CD14-positive monocyte (primary cell): ENCODE measurements around the gene DENND4B. TPM values are rescaled to one million over a fixed set of nuclear protein-coding genes. Genes with fewer than 3 reads are reported as not detected.

ENCODE experiments used
- DNase-seq, 3 donors: peaks; one replicate each; pipeline ENCODE4 v3.0.0-alpha.2; 2011 to 2022
- H2AFZ ChIP-seq: 2 replicates; pipeline ENCODE4 v1.6.0; 2012; ENCODE audit warnings: mild to moderate bottlenecking, low read depth, low read length, inconsistent platforms; ENCODE audit not compliant: insufficient read depth, poor library complexity, severe bottlenecking
- H3K27ac ChIP-seq, 2 donors: 1 replicate in 1 of 2; 2 replicates in 1 of 2; pipeline ENCODE4 v1.5.1; 2012 to 2013; ENCODE audit warnings: low read length in 2 of 2, control low read depth in 1 of 2, inconsistent platforms in 1 of 2, low read depth in 1 of 2, mild to moderate bottlenecking in 1 of 2
- H3K27me3 ChIP-seq, 2 donors: one replicate each; pipeline versions ENCODE4 v1.6.0 to v1.6.1; 2011 to 2013; ENCODE audit warnings: low read length in 2 of 2; ENCODE audit not compliant: control insufficient read depth in 2 of 2, insufficient read depth in 2 of 2
- H3K36me3 ChIP-seq, 2 donors: replicated peaks in 1 of 2; 1 replicate in 1 of 2; 2 replicates in 1 of 2; pipeline versions ENCODE4 v1.5.1 to v1.6.1; 2012 to 2013; ENCODE audit warnings: low read length in 2 of 2, control low read depth in 1 of 2, inconsistent platforms in 1 of 2, mild to moderate bottlenecking in 1 of 2; ENCODE audit not compliant: insufficient read depth in 2 of 2, control insufficient read depth in 1 of 2
- H3K4me1 ChIP-seq, 2 donors: 1 replicate in 1 of 2; 2 replicates in 1 of 2; pipeline versions ENCODE4 v1.5.1 to v1.6.1; 2012 to 2013; ENCODE audit warnings: low read length in 2 of 2, control low read depth in 1 of 2, inconsistent platforms in 1 of 2, mild to moderate bottlenecking in 1 of 2, moderate library complexity in 1 of 2; ENCODE audit not compliant: insufficient read depth in 2 of 2, control insufficient read depth in 1 of 2
- H3K4me2 ChIP-seq: replicated peaks from 2 replicates; pipeline ENCODE3; 2012; ENCODE audit warnings: low read length, moderate library complexity, mild to moderate bottlenecking; ENCODE audit not compliant: poor library complexity, severe bottlenecking; ENCODE audit errors: extremely low read depth
- H3K4me3 ChIP-seq, 3 experiments: fragments of 200-600 bp in 1 of 3; sonication (generic) in 1 of 3; replicated peaks in 1 of 3; 1 replicate in 2 of 3; 2 replicates in 1 of 3; pipeline ENCODE4 v1.5.1; 2011 to 2013; ENCODE audit warnings: low read length in 3 of 3, mild to moderate bottlenecking in 3 of 3, control low read depth in 2 of 3, low read depth in 2 of 3, inconsistent platforms in 1 of 3, moderate library complexity in 1 of 3
- H3K79me2 ChIP-seq: 2 replicates; pipeline ENCODE4 v1.6.0; 2012; ENCODE audit warnings: mild to moderate bottlenecking, control low read depth, inconsistent platforms, low read length, moderate library complexity; ENCODE audit not compliant: insufficient read depth
- H3K9ac ChIP-seq: 2 replicates; pipeline ENCODE4 v1.6.0; 2017; ENCODE audit warnings: low read length, mild to moderate bottlenecking; ENCODE audit not compliant: insufficient read depth, poor library complexity, severe bottlenecking
- H3K9me3 ChIP-seq, 2 donors: replicated peaks in 1 of 2; 1 replicate in 1 of 2; 2 replicates in 1 of 2; pipeline versions ENCODE4 v1.5.1 to v1.6.1; 2012 to 2013; ENCODE audit warnings: low read length in 2 of 2, control low read depth in 1 of 2; ENCODE audit not compliant: control insufficient read depth in 1 of 2, insufficient read depth in 1 of 2
- H4K20me1 ChIP-seq: 2 replicates; pipeline ENCODE4 v1.6.0; 2012; ENCODE audit warnings: mild to moderate bottlenecking, low read length, control low read depth, moderate library complexity; ENCODE audit not compliant: insufficient read depth
- H3K27ac Mint-ChIP-seq, 7 donors: one replicate each; pipeline ENCODE4 v1.8.0; 2020; ENCODE audit warnings: mild to moderate bottlenecking in 7 of 7, mixed read lengths in 7 of 7, moderate library complexity in 6 of 7, inconsistent platforms in 2 of 7
- H3K27me3 Mint-ChIP-seq, 3 donors: one replicate each; pipeline ENCODE4 v1.8.0; 2021 to 2022; ENCODE audit warnings: low read depth in 3 of 3, mild to moderate bottlenecking in 3 of 3, mixed read lengths in 3 of 3, moderate library complexity in 3 of 3, inconsistent platforms in 1 of 3
- H3K36me3 Mint-ChIP-seq, 2 donors: one replicate each; pipeline ENCODE4 v1.8.0; 2020; ENCODE audit warnings: mixed read lengths in 2 of 2, inconsistent platforms in 1 of 2, mild to moderate bottlenecking in 1 of 2
- H3K4me1 Mint-ChIP-seq: one replicate; pipeline ENCODE4 v1.8.0; 2020; ENCODE audit warnings: mild to moderate bottlenecking, mixed read lengths
- H3K4me3 Mint-ChIP-seq, 2 donors: one replicate each; pipeline ENCODE4 v1.8.0; 2020; ENCODE audit warnings: mild to moderate bottlenecking in 2 of 2, mixed read lengths in 2 of 2, moderate library complexity in 1 of 2
- H3K9me3 Mint-ChIP-seq, 7 donors: one replicate each; pipeline ENCODE4 v1.8.0; 2020 to 2022; ENCODE audit warnings: mixed read lengths in 7 of 7, mild to moderate bottlenecking in 6 of 7, moderate library complexity in 6 of 7, inconsistent platforms in 2 of 7
- CTCF ChIP-seq: fragments of 200-600 bp; IDR thresholded peaks from one replicate; pipeline ENCODE4 v1.8.0; 2022; ENCODE audit warnings: antibody characterized with exemption, mild to moderate bottlenecking
- WGBS: methylation state at CpG from one replicate; pipeline ENCODE4 v1.1.5; 2013; ENCODE audit warnings: missing lambda C conversion rate; ENCODE audit not compliant: insufficient coverage; 5-methylcytosine and 5-hydroxymethylcytosine counted together
- intact Hi-C, 2 donors: fragments of 100-400 bp; cut with micrococcal nuclease; formaldehyde crosslinking; loops; one replicate each; pipeline versions ENCODE4 v1.15.0 to v1.15.1; 2023
- polyA plus RNA-seq, 3 donors: library from polyadenylated mRNA; depleted of rRNA in 1 of 3; unstranded in 2 of 3; stranded (reverse) in 1 of 3; fragments of 300-500 nt in 2 of 3; fragments of >200 nt in 1 of 3; fragmentation: Illumina TruSeq in 2 of 3; gene quantifications; 1 replicate in 2 of 3; 2 replicates in 1 of 3; pipeline ENCODE4 v1.2.3, GENCODE V29; 2012 to 2021

DENND4B gene
- polyA plus RNA-seq, 3 donors: 7.8 to 324 (median 10.9) TPM

DNA sequence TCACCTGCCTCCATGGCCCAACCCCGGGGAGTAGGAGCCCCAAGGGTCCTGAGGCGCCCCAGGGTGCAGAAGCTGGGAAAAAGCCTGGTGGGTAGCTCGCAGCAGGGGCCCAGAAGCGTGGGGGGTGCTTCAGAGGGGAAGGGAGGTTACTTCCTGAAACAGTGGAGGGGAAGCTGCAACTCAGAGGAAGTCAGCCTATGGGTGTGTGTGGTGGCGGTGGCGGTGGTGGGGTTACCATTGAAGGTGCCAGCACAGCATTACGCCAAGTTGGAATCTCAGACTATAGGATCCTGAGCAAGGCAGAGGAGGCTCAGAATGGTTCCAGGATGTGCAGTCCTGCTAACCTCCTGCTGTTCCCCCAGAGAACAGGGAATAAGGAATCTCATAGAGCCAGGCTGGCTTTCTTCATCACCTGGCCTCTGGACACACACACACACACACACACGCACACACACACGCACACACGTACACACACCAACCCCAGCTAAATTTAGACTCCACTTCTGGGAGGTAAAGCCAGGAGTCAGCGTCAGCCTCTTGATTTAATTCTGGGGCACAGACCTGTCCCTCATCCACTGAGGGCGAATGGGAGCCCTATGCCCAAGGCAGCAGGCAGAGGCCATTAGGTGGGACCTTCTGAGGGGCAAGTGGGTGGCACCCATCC lies 1.3 kb downstream of the DENND4B start:
- Histone ChIP-seq H3K9ac (peak overlapping the region; percentile 94), H3K4me2 (peak overlapping the region; percentile 83), H3K36me3 (peaks cover 59 to 61% of the 10 kb centered on the region in 2 donors), H3K9me3 (no peaks in the 10 kb centered on the region), H4K20me1 (peaks cover 24% of the 10 kb centered on the region), H3K27ac (peak overlapping the region; percentile 100), H3K79me2 (peaks cover 61% of the 10 kb centered on the region), H3K27me3 (no peaks in the 10 kb centered on the region), H2AFZ (no peak overlapping the region), H3K4me1 (peaks cover 54 to 66% of the 10 kb centered on the region in 2 donors), H3K4me3 (peak overlapping the region; percentile 70 to 83 (median 83))
- Mint-ChIP-seq H3K4me3 (peak overlapping the region; percentile 83 to 93), H3K9me3 (no peaks in the 10 kb centered on the region), H3K4me1 (peaks cover 59% of the 10 kb centered on the region), H3K27me3 (no peaks in the 10 kb centered on the region), H3K27ac (peak overlapping the region; percentile 98 to 100 (median 100)), H3K36me3 (peaks cover 56 to 62% of the 10 kb centered on the region in 2 donors)
- 1% methylated on average over 8 of the region's 12 CpGs for WGBS
- intact Hi-C loops: loop anchor here in 1 of 2 donors (2.0 kb wide), 1 partner anchor 22 kb away; the partner anchor contains the start of gene GATAD2B
- no peak for TF ChIP-seq CTCF
- peak; percentile 87 to 92 (median 88) for DNase-seq

- peak overlapping the region; percentile 100 for H3K27ac ChIP-seq
- peak overlapping the region; percentile 83 to 93 for H3K4me3 Mint-ChIP-seq
- H3K36me3 Mint-ChIP-seq: peaks cover 56 to 62% of the 10 kb centered on the region in 2 donors
- peaks cover 54 to 66% of the 10 kb centered on the region in 2 donors for H3K4me1 ChIP-seq
- no peak overlapping the region for H2AFZ ChIP-seq
- peaks cover 28% of the 10 kb centered on the region for H4K20me1 ChIP-seq
- H3K9ac ChIP-seq: peak overlapping the region; percentile 94
- WGBS: 0% methylated on average over 3 of the region's 3 CpGs
- DNase-seq: no peak
- H3K79me2 ChIP-seq: peaks cover 66% of the 10 kb centered on the region
- no peaks in the 10 kb centered on the region for H3K27me3 Mint-ChIP-seq
- H3K4me3 ChIP-seq: peak overlapping the region; percentile 70 to 83 (median 83)
- H3K4me2 ChIP-seq: peak overlapping the region; percentile 83
- H3K27me3 ChIP-seq: no peaks in the 10 kb centered on the region
- intact Hi-C loops: loop anchor here in 1 of 2 donors (2.0 kb wide), 1 partner anchor 22 kb away; the partner anchor contains the start of gene GATAD2B
- peaks cover 59 to 61% of the 10 kb centered on the region in 2 donors for H3K36me3 ChIP-seq
- TF ChIP-seq CTCF: no peak
- H3K9me3 ChIP-seq: no peaks in the 10 kb centered on the region
- H3K4me1 Mint-ChIP-seq: peaks cover 61% of the 10 kb centered on the region
- H3K9me3 Mint-ChIP-seq: no peaks in the 10 kb centered on the region
- H3K27ac Mint-ChIP-seq: peak overlapping the region; percentile 98 to 100 (median 100)
Measured at GRCh38 chr1:153944827-153945117, 1.7 kb downstream of the DENND4B start.
